ENCODE results near the gene ITGA2.

The ITGA2 gene

GRCh38 chr5:53022930-53023511, 33.9 kb downstream of the ITGA2 start:
- DNase-seq = no peak

- DNase-seq = no peak
These were observed 34.8 kb downstream of the ITGA2 start for GRCh38 chr5:53023969-53024368.

GRCh38 chr5:53024535-53024934, 35.4 kb downstream of the ITGA2 start:
- no peak for DNase-seq

- no peak for DNase-seq
These were observed 36.3 kb downstream of the ITGA2 start for GRCh38 chr5:53025487-53025886.

GRCh38 chr5:53027913-53028312, 38.8 kb downstream of the ITGA2 start:
- DNase-seq = no peak

GRCh38 chr5:53029608-53030007, 40.5 kb downstream of the ITGA2 start:
- no peak for DNase-seq

GRCh38 chr5:53030893-53031292, 41.7 kb downstream of the ITGA2 start:
- no peak for DNase-seq

- DNase-seq = no peak
These were observed 42.5 kb downstream of the ITGA2 start for GRCh38 chr5:53031695-53032096.

GRCh38 chr5:53032188-53032587, 43.0 kb downstream of the ITGA2 start:
- DNase-seq = no peak

- DNase-seq = no peak
These were observed 45.7 kb downstream of the ITGA2 start for GRCh38 chr5:53034832-53035231.

- DNase-seq = peak; percentile 1 to 16
These were observed 46.8 kb downstream of the ITGA2 start for GRCh38 chr5:53035868-53036381.

GRCh38 chr5:53037141-53037859, 48.1 kb downstream of the ITGA2 start:
- DNase-seq = no peak

- DNase-seq = no peak
These were observed 49.2 kb downstream of the ITGA2 start for GRCh38 chr5:53038196-53038847.

- DNase-seq = no peak
These were observed 50.7 kb downstream of the ITGA2 start for GRCh38 chr5:53039855-53040254.

- DNase-seq = no peak
These were observed 52.0 kb downstream of the ITGA2 start for GRCh38 chr5:53041071-53041692.

GRCh38 chr5:53041740-53042139, 52.6 kb downstream of the ITGA2 start:
- no peak for DNase-seq

- DNase-seq = no peak
These were observed 56.1 kb downstream of the ITGA2 start for GRCh38 chr5:53045263-53045662.

- no peak for DNase-seq
These were observed 59.1 kb downstream of the ITGA2 start for GRCh38 chr5:53048248-53048647.

- no peak for DNase-seq
These were observed 63.3 kb downstream of the ITGA2 start for GRCh38 chr5:53052499-53052898.

- no peak for DNase-seq
These were observed 64.2 kb downstream of the ITGA2 start for GRCh38 chr5:53053364-53053763.

GRCh38 chr5:53055365-53055764, 66.2 kb downstream of the ITGA2 start:
- DNase-seq = no peak

- DNase-seq = no peak
These were observed 70.1 kb downstream of the ITGA2 start for GRCh38 chr5:53059281-53059680.

- DNase-seq = no peak
These were observed 74.0 kb downstream of the ITGA2 start for GRCh38 chr5:53063176-53063575.

- no peak for DNase-seq
These were observed 74.6 kb downstream of the ITGA2 start for GRCh38 chr5:53063791-53064190.

Data from NCI-H526 (cell line).